Measurements from ENCODE around the gene PYDC1.

The PYDC1 gene

GRCh38 chr16:31168848-31169247 is 48.1 kb downstream of the PYDC1 start:
- H4K20me1 ChIP-seq (ENCODE audit: insufficient read depth, low read length) = no peaks in the 10 kb centered on the region
- H3K4me1 ChIP-seq (ENCODE audit: insufficient read depth, low read length) = no peaks in the 10 kb centered on the region
- no peak overlapping the region for H3K4me3 ChIP-seq (ENCODE audit: low read depth in 1 of 2, low read length in 2 of 2)
- no peak for DNase-seq
- no peak overlapping the region for H2AFZ ChIP-seq (ENCODE audit: low read depth, low read length)
- H3K36me3 ChIP-seq (ENCODE audit: insufficient read depth, low read length) = no peaks in the 10 kb centered on the region
- no peaks in the 10 kb centered on the region for H3K9me3 ChIP-seq (ENCODE audit: insufficient read depth, low read length, severe bottlenecking)
- H3K4me2 ChIP-seq (ENCODE audit: insufficient read depth, low read length) = no peak overlapping the region
- no peak overlapping the region for H3K27ac ChIP-seq (ENCODE audit: low read length)
- no peaks in the 10 kb centered on the region for H3K79me2 ChIP-seq (ENCODE audit: insufficient read depth, low read length)
- H3K9ac ChIP-seq (ENCODE audit: low read depth, low read length) = no peak overlapping the region
- H3K27me3 ChIP-seq (ENCODE audit: insufficient read depth, low read length, poor library complexity) = no peaks in the 10 kb centered on the region
- TF ChIP-seq EZH2 (IDR thresholded peaks at IDR 0.05; ENCODE audit: borderline replicate concordance, low read depth, low read length, severe bottlenecking) = no peak
- TF ChIP-seq CTCF (IDR thresholded peaks at IDR 0.05; ENCODE audit: borderline replicate concordance, extremely low read depth, low read length, poor library complexity, severe bottlenecking) = no peak
- no peak for ATAC-seq (ENCODE audit: insufficient read depth, low read depth)

- no peak overlapping the region for H3K4me2 ChIP-seq (ENCODE audit: insufficient read depth, low read length)
- H3K4me1 ChIP-seq (ENCODE audit: insufficient read depth, low read length) = no peaks in the 10 kb centered on the region
- DNase-seq = no peak
- no peaks in the 10 kb centered on the region for H3K36me3 ChIP-seq (ENCODE audit: insufficient read depth, low read length)
- no peak overlapping the region for H3K4me3 ChIP-seq (ENCODE audit: low read depth in 1 of 2, low read length in 2 of 2)
- no peak overlapping the region for H2AFZ ChIP-seq (ENCODE audit: low read depth, low read length)
- H3K9ac ChIP-seq (ENCODE audit: low read depth, low read length) = no peak overlapping the region
- H3K27ac ChIP-seq (ENCODE audit: low read length) = no peak overlapping the region
- no peak for TF ChIP-seq CTCF (IDR thresholded peaks at IDR 0.05; ENCODE audit: borderline replicate concordance, extremely low read depth, low read length, poor library complexity, severe bottlenecking)
- TF ChIP-seq EZH2 (IDR thresholded peaks at IDR 0.05; ENCODE audit: borderline replicate concordance, low read depth, low read length, severe bottlenecking) = no peak
- H3K79me2 ChIP-seq (ENCODE audit: insufficient read depth, low read length) = no peaks in the 10 kb centered on the region
- H3K9me3 ChIP-seq (ENCODE audit: insufficient read depth, low read length, severe bottlenecking) = no peaks in the 10 kb centered on the region
- no peaks in the 10 kb centered on the region for H3K27me3 ChIP-seq (ENCODE audit: insufficient read depth, low read length, poor library complexity)
- no peak for ATAC-seq (ENCODE audit: insufficient read depth, low read depth)
- H4K20me1 ChIP-seq (ENCODE audit: insufficient read depth, low read length) = no peaks in the 10 kb centered on the region
These were observed 49.6 kb downstream of the PYDC1 start for GRCh38 chr16:31167315-31167714.

Measured in DND-41 (cell line).